ENCODE measurements around the gene OR2A1.
"Not testable (repeated sequence)": the region's sequence is repeated elsewhere in the genome, so short reads cannot be mapped to it uniquely, and the experiment has no call there.

The OR2A1 gene

GRCh38 chr7:144325868-144326267 lies 13.6 kb downstream of the OR2A1 start:
- DNase-seq, result not testable (repeated sequence)

GRCh38 chr7:144330044-144330443 lies 17.8 kb downstream of the OR2A1 start:
- DNase-seq, result not testable (repeated sequence)

GRCh38 chr7:144331221-144331995 lies 19.2 kb downstream of the OR2A1 start:
- DNase-seq, result not testable (repeated sequence)

GRCh38 chr7:144331996-144332288 lies 19.7 kb downstream of the OR2A1 start:
- not testable (repeated sequence) for DNase-seq

GRCh38 chr7:144348625-144349024 lies 36.4 kb downstream of the OR2A1 start:
- DNase-seq, result not testable (repeated sequence)

- DNase-seq, result not testable (repeated sequence)
Measured at GRCh38 chr7:144351667-144352066, 39.4 kb downstream of the OR2A1 start.

- DNase-seq, result not testable (repeated sequence)
Measured at GRCh38 chr7:144355176-144355822, 43.1 kb downstream of the OR2A1 start, which contains the start of gene ARHGEF5. Gene ARHGEF5, plus strand, starts transcription at chr7:144355402. Its CDS starts 7,268 bp downstream, at chr7:144362670.

- not testable (repeated sequence) for DNase-seq
Measured at GRCh38 chr7:144356185-144356584, 44.0 kb downstream of the OR2A1 start.

- not testable (repeated sequence) for DNase-seq
Measured at GRCh38 chr7:144356860-144357259, 44.6 kb downstream of the OR2A1 start.

GRCh38 chr7:144362061-144362460 lies 49.8 kb downstream of the OR2A1 start:
- DNase-seq, result not testable (repeated sequence)

- DNase-seq, result not testable (repeated sequence)
Measured at GRCh38 chr7:144365523-144365922, 53.3 kb downstream of the OR2A1 start.

GRCh38 chr7:144367250-144367649 lies 55.0 kb downstream of the OR2A1 start:
- DNase-seq, result not testable (repeated sequence)

- DNase-seq, result not testable (repeated sequence)
Measured at GRCh38 chr7:144369221-144369620, 57.0 kb downstream of the OR2A1 start.
